ENCODE measurements around the gene AKAP6.

Gene AKAP6

DNA sequence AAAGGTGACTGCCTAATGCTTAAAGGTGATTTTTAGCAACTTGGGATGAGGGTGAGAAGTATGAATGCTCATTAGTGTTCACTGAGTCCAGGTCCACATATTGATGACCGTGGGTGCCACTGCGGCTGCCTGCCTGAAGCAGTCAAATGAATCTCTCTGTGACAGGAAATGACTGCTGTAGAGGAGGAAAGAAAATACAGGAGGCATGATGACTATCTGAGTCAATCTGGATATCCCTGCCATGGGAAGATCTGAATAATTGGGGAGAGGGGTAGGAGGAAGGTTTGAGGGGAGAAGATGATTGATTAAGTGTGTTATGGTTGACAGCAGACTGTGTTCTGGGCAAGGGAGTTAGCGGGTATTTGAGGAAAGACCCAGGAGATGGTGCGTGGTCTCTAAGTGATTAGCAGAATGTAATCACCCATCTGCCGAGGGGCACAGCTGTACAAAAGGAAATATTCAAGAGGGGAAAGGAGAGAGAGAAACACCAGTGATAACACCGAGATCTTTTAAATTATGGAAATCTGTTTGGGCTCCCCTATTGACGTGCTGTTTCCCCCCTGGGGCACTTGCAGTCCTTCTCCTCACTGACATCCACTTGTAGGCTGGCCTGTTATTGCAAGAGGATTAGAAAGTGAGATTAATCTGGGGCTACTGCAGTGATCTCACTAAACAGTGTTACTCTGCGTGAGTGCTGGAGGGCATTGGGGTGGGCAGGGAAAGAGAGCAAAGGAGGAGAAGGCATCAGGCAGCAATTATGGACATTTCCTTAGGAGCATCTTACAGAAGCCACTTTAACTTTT lies 97.7 kb downstream of the AKAP6 start:
- Histone ChIP-seq H3K4me1 (ENCODE audit: insufficient read depth, low read length, severe bottlenecking) (no peaks in the 10 kb centered on the region), H3K4me2 (ENCODE audit: low read length) (no peak overlapping the region)
- TF ChIP-seq EZH2 (IDR thresholded peaks at IDR 0.05; ENCODE audit: borderline replicate concordance, low read length), result no peak
- TF ChIP-seq, protein P1, sequence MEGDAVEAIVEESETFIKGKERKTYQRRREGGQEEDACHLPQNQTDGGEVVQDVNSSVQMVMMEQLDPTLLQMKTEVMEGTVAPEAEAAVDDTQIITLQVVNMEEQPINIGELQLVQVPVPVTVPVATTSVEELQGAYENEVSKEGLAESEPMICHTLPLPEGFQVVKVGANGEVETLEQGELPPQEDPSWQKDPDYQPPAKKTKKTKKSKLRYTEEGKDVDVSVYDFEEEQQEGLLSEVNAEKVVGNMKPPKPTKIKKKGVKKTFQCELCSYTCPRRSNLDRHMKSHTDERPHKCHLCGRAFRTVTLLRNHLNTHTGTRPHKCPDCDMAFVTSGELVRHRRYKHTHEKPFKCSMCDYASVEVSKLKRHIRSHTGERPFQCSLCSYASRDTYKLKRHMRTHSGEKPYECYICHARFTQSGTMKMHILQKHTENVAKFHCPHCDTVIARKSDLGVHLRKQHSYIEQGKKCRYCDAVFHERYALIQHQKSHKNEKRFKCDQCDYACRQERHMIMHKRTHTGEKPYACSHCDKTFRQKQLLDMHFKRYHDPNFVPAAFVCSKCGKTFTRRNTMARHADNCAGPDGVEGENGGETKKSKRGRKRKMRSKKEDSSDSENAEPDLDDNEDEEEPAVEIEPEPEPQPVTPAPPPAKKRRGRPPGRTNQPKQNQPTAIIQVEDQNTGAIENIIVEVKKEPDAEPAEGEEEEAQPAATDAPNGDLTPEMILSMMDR (IDR thresholded peaks at IDR 0.05; ENCODE audit: low read length), result no peak

DNA sequence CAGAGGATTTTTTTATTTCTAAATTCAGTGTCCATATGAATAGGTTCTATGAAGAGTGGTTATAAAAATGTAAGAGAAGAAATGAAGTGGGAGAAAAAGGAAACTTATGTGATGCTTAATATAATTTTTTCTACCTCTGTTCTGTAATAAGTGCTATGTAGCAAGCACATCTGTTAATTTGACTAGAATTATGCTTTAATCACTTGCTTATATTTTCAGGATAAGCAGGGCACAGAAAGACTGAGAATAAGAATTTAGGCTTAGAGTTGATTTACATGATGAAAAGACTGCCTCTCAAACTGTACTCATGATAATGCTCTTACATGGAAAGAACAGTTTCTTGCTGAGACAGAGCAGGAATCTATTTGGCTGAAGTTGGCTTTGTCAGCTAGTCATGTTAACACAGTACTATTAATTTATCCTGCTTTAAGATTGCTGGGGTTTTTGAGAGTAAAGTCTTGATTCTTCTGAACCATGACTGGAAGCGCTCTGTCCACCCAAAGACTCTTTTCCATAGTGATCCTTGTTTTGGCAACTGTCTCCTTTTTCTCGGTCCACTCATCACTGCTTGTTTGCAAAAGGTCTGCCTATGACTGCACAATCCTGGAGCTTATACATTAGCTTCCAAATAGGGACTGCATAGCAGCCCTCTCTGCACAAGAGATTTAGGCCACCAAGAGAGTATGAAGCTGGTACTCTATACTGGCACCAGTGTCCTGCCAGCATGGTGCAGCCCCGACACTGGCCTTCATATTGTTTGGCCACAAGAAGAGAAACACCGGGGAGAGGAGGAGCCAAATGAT lies 98.8 kb downstream of the AKAP6 start:
- Histone ChIP-seq H2AFZ (ENCODE audit: low read length) (no peak overlapping the region), H3K27ac (ENCODE audit: low read depth, low read length, poor library complexity, severe bottlenecking) (no peak overlapping the region), H4K20me1 (ENCODE audit: insufficient read depth, low read length) (no peaks in the 10 kb centered on the region), H3K9me2 (ENCODE audit: low read depth, low read length) (no peaks in the 10 kb centered on the region), H3K9me3 (ENCODE audit: low read length) (no peaks in the 10 kb centered on the region), H3K4me1 (ENCODE audit: insufficient read depth, low read length, severe bottlenecking) (no peaks in the 10 kb centered on the region), H3K27me3 (ENCODE audit: insufficient read depth, low read length) (no peaks in the 10 kb centered on the region), H3K4me2 (ENCODE audit: low read length) (no peak overlapping the region), H3K4me3 (ENCODE audit: low read depth, low read length, poor library complexity, severe bottlenecking) (no peak overlapping the region), H3K79me2 (ENCODE audit: insufficient read depth, low read length) (no peaks in the 10 kb centered on the region), H3F3A (ENCODE audit: insufficient read depth, low read length) (no peaks in the 10 kb centered on the region), H3K36me3 (ENCODE audit: insufficient read depth, low read length) (no peaks in the 10 kb centered on the region), H3K9ac (ENCODE audit: low read length) (no peak overlapping the region)
- TF ChIP-seq, protein P1 (IDR thresholded peaks at IDR 0.05; ENCODE audit: low read length), result no peak
- TF ChIP-seq EZH2 (IDR thresholded peaks at IDR 0.05; ENCODE audit: borderline replicate concordance, low read length), result no peak

More for the DNA sequence above, 97.7 kb downstream of the AKAP6 start:
- no peak overlapping the region for H3K27ac ChIP-seq (ENCODE audit: low read depth, low read length, poor library complexity, severe bottlenecking)
- H3K36me3 ChIP-seq (ENCODE audit: insufficient read depth, low read length), result no peaks in the 10 kb centered on the region
- H3K79me2 ChIP-seq (ENCODE audit: insufficient read depth, low read length), result no peaks in the 10 kb centered on the region
- no peaks in the 10 kb centered on the region for H3K9me2 ChIP-seq (ENCODE audit: low read depth, low read length)
- H4K20me1 ChIP-seq (ENCODE audit: insufficient read depth, low read length), result no peaks in the 10 kb centered on the region
- no peaks in the 10 kb centered on the region for H3K9me3 ChIP-seq (ENCODE audit: low read length)
- H2AFZ ChIP-seq (ENCODE audit: low read length), result no peak overlapping the region
- no peaks in the 10 kb centered on the region for H3F3A ChIP-seq (ENCODE audit: insufficient read depth, low read length)
- no peaks in the 10 kb centered on the region for H3K27me3 ChIP-seq (ENCODE audit: insufficient read depth, low read length)
- no peak overlapping the region for H3K4me3 ChIP-seq (ENCODE audit: low read depth, low read length, poor library complexity, severe bottlenecking)
- no peak overlapping the region for H3K9ac ChIP-seq (ENCODE audit: low read length)

DNA sequence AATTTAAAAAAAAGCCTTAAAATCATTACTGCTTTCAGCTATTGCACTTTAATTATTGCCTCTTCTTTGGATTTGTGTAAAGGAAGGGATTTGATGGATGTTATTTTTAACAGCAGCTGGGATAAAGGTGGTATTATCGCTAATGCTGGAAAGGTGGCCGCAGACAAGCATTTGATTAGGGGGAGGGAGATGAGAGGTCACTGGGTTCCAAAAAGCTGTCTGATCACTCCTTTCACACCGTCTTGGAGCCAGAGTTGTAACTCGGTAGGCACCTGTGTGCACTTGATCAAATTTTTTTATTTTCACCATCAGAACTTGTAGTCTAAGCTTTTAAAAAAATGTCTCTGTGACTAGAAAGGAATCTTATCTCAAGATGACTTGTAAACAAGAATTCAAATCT lies 99.8 kb downstream of the AKAP6 start:
- Histone ChIP-seq H3K9ac (ENCODE audit: low read length) (no peak overlapping the region), H3K27ac (ENCODE audit: low read depth, low read length, poor library complexity, severe bottlenecking) (no peak overlapping the region), H4K20me1 (ENCODE audit: insufficient read depth, low read length) (no peaks in the 10 kb centered on the region), H3K79me2 (ENCODE audit: insufficient read depth, low read length) (no peaks in the 10 kb centered on the region), H3K36me3 (ENCODE audit: insufficient read depth, low read length) (no peaks in the 10 kb centered on the region), H3K4me1 (ENCODE audit: insufficient read depth, low read length, severe bottlenecking) (no peaks in the 10 kb centered on the region), H3F3A (ENCODE audit: insufficient read depth, low read length) (no peaks in the 10 kb centered on the region), H3K9me2 (ENCODE audit: low read depth, low read length) (no peaks in the 10 kb centered on the region), H3K4me3 (ENCODE audit: low read depth, low read length, poor library complexity, severe bottlenecking) (no peak overlapping the region), H3K9me3 (ENCODE audit: low read length) (no peaks in the 10 kb centered on the region), H2AFZ (ENCODE audit: low read length) (no peak overlapping the region), H3K27me3 (ENCODE audit: insufficient read depth, low read length) (no peaks in the 10 kb centered on the region), H3K4me2 (ENCODE audit: low read length) (no peak overlapping the region)
- TF ChIP-seq EZH2 (IDR thresholded peaks at IDR 0.05; ENCODE audit: borderline replicate concordance, low read length), result no peak
- TF ChIP-seq, protein P1 (IDR thresholded peaks at IDR 0.05; ENCODE audit: low read length), result no peak
